ENCODE measurements around the gene KATNB1.

DNA sequence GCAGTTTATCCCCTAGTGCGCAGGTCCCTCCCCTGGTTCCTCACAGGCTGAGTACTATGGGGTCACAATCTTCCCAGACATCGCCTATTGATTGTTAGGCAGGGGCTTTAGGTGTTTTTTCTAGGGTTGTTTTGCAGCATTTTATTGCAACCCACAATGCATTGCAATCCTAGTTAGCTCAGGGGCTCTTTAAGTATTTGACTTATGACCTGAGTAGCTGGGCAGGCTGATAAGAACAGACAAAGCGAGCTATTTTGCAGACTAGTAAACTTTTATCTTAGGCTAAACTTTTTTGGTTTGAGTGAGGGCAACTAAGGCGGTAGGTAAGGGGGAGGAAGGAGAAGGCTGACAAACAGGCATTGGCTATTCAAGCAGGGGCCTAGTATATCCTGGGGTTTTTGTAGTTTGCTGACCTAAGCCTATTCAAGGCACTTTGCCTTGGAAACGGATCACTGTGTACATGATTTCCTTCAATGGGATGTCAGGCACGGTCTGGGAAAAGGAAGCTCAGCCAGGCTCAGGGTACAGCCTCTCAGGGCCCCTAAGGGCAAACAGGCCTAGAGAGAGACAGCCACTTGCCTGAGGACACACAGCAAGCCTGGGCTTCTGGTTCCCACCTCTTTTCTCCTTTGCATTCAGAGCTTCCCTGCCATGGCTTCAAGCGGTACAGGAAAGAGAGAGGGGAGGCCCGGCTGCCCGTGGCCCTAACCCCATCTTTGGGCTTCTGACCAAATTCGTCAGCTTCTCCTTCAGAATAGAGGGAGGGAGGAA is 34.6 kb upstream of the KATNB1 start:
- TF ChIP-seq POLR2AphosphoS5 (IDR thresholded peaks at IDR 0.05; ENCODE audit: low read depth, low read length), result no peak
- no peak for TF ChIP-seq TAF1 (IDR thresholded peaks at IDR 0.05; ENCODE audit: low read depth, low read length)

Measured in GM12891 (cell line).